ENCODE measurements around the gene ZAP70. TPM values are rescaled to one million over a fixed set of nuclear protein-coding genes. Genes with fewer than 3 reads are reported as not detected.

ZAP70 gene
- total RNA-seq, 1 donor = 137 TPM

- Histone ChIP-seq H3K4me1 (ENCODE audit: insufficient read depth, low read length) (peaks cover 13% of the 10 kb centered on the region), H3K27me3 (ENCODE audit: insufficient read depth, low read length) (no peaks in the 10 kb centered on the region), H3K4me3 (ENCODE audit: low read length) (no peak overlapping the region), H3K9me3 (ENCODE audit: low read depth, low read length) (no peaks in the 10 kb centered on the region)
Observed at GRCh38 chr2:97732436-97733340, 19.3 kb downstream of the ZAP70 start.

DNA sequence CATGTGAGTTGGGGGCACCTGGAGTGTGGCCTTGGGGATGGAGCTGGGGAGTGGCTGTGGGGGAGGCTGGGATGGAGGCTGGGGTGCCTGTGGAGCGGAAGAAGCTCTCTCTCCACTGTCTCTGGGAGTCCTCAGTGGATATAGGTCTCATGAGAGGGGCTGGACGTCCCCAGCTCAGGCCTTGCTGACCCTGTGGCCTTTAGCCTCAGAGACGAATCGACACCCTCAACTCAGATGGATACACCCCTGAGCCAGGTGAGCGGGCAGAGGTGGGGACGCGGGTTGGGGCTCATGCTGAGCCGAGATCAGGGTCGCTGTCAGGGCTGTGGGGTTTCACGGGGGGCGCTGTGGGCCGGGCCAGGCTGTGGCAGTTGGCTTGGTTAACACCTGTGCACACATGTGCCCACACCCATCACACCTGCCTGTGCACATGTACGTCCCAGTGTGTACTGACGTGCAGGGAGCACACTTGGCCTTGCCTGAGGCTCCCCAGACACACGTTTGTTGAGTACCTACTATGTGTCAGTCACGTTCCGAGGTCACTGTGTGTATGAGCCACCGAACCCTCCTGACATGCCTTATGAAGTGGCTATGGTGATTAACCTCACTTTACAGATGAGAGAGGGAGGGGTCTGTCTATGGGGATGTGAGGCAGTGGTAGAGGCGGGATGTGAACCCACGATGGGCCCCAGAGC is 20.1 kb downstream of the ZAP70 start:
- no peaks in the 10 kb centered on the region for H3K9me3 ChIP-seq (ENCODE audit: low read depth, low read length)
- H3K27me3 ChIP-seq (ENCODE audit: insufficient read depth, low read length) = no peaks in the 10 kb centered on the region
- H3K4me3 ChIP-seq (ENCODE audit: low read length) = no peak overlapping the region
- peaks cover 5% of the 10 kb centered on the region for H3K4me1 ChIP-seq (ENCODE audit: insufficient read depth, low read length)

DNA sequence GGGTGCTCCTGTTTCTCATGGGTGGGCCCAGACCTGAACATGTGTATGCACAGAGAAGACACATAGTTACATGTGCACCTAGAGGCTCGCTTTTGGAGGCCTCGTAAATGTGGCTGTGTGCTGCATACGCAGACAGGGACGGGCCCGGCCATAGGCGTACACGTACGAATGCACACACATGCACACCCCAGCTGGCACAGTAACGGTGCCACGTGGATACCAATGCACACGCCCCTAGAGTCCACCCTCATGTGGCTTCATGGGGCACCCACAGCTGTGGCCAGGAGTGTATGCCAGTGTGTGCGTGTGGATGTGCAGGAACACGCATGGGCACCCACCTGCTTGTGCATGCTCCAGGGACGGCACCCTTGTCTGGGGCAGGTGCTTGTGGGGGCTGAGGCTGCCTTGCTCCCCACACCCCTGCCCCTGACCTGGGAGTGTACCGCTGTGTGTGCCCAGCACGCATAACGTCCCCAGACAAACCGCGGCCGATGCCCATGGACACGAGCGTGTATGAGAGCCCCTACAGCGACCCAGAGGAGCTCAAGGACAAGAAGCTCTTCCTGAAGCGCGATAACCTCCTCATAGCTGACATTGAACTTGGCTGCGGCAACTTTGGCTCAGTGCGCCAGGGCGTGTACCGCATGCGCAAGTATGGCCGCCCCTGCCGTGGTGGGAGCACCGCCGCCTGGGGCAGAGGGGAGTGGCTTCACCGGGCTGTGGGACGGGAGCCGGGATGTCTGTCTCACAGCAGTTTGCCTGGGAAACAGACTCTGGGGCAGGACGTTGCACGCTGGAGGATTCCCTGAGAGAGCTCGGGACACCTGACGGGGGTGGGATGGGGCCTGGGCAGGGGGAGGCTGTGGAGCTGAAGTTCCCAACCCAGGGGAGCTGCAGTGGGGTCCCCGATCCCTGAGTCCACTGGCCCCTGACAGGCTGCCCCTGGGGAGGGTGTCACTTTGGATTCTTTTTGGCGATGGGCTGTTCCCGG is 21.0 kb downstream of the ZAP70 start:
- Histone ChIP-seq H3K27me3 (ENCODE audit: insufficient read depth, low read length) (no peaks in the 10 kb centered on the region), H3K4me3 (ENCODE audit: low read length) (no peak overlapping the region), H3K4me1 (ENCODE audit: insufficient read depth, low read length) (peaks cover 5% of the 10 kb centered on the region), H3K9me3 (ENCODE audit: low read depth, low read length) (no peaks in the 10 kb centered on the region)

DNA sequence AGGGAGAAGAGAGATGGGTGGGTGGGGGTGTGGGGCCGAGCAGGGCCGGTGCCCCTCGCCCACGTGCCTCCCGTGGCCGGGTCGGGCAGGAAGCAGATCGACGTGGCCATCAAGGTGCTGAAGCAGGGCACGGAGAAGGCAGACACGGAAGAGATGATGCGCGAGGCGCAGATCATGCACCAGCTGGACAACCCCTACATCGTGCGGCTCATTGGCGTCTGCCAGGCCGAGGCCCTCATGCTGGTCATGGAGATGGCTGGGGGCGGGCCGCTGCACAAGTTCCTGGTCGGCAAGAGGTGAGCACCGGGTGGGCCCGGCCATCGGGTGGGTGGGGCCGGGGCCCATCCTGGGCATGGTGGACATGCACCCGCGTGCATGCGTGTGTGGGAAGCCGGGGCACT is 21.8 kb downstream of the ZAP70 start:
- no peaks in the 10 kb centered on the region for H3K9me3 ChIP-seq (ENCODE audit: low read depth, low read length)
- peaks cover 5% of the 10 kb centered on the region for H3K4me1 ChIP-seq (ENCODE audit: insufficient read depth, low read length)
- H3K27me3 ChIP-seq (ENCODE audit: insufficient read depth, low read length) = no peaks in the 10 kb centered on the region
- no peak overlapping the region for H3K4me3 ChIP-seq (ENCODE audit: low read length)

GRCh38 chr2:97736185-97736584 is 22.8 kb downstream of the ZAP70 start:
- no peaks in the 10 kb centered on the region for H3K27me3 ChIP-seq (ENCODE audit: insufficient read depth, low read length)
- peaks cover 13% of the 10 kb centered on the region for H3K4me1 ChIP-seq (ENCODE audit: insufficient read depth, low read length)
- no peaks in the 10 kb centered on the region for H3K9me3 ChIP-seq (ENCODE audit: low read depth, low read length)
- no peak overlapping the region for H3K4me3 ChIP-seq (ENCODE audit: low read length)

GRCh38 chr2:97736608-97737330 is 23.4 kb downstream of the ZAP70 start:
- Histone ChIP-seq H3K4me1 (ENCODE audit: insufficient read depth, low read length) (peaks cover 19% of the 10 kb centered on the region), H3K9me3 (ENCODE audit: low read depth, low read length) (no peaks in the 10 kb centered on the region), H3K4me3 (ENCODE audit: low read length) (no peak overlapping the region), H3K27me3 (ENCODE audit: insufficient read depth, low read length) (no peaks in the 10 kb centered on the region)

GRCh38 chr2:97737421-97738178 is 24.2 kb downstream of the ZAP70 start:
- Histone ChIP-seq H3K27me3 (ENCODE audit: insufficient read depth, low read length) (no peaks in the 10 kb centered on the region), H3K4me1 (ENCODE audit: insufficient read depth, low read length) (peaks cover 22% of the 10 kb centered on the region), H3K9me3 (ENCODE audit: low read depth, low read length) (no peaks in the 10 kb centered on the region)

DNA sequence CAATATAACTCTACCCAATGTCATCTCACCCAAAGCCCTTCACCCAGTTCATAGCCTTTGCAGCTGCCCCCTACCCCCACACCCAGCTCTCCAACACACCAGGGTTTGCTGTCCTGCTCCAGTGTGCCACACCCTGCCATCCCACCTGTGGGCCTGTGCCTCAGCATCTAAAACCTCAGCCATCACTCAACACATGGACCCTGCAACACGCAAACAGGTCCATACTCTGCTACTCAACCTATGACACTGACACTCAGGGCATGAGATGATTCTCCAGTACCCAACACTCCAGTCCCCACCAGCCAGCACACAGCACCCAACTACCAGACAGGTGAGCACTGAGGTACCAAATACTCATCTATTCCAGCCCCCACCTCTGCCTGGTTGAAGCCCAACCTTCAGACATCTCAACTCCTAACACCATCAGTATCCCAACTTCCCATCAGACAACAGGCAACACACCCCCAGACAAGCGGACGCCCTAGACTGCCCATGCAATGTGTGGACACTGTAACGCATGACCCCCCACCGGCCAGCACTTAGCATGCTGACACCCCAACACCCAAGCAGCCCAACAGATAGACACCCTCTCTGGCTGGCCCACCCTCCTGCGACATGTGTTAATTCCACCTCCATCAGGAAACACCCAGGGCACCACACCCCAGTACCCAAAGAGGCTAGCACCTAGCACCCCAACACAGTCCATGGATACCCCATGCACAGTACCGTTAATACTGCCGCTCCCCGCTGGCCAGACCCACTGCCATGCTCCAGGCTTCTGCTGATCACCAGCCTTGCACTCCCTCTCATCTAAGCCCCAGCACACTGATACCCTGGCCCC is 25.0 kb downstream of the ZAP70 start:
- Histone ChIP-seq H3K9me3 (ENCODE audit: low read depth, low read length) (no peaks in the 10 kb centered on the region), H3K4me1 (ENCODE audit: insufficient read depth, low read length) (peaks cover 27% of the 10 kb centered on the region), H3K4me3 (ENCODE audit: low read length) (no peak overlapping the region), H3K27me3 (ENCODE audit: insufficient read depth, low read length) (no peaks in the 10 kb centered on the region)

More at GRCh38 chr2:97737421-97738178, 24.2 kb downstream of the ZAP70 start:
- no peak overlapping the region for H3K4me3 ChIP-seq (ENCODE audit: low read length)

- peaks cover 34% of the 10 kb centered on the region for H3K4me1 ChIP-seq (ENCODE audit: insufficient read depth, low read length)
Observed at GRCh38 chr2:97739020-97739892, 25.9 kb downstream of the ZAP70 start.

GRCh38 chr2:97739893-97740245 is 26.5 kb downstream of the ZAP70 start:
- H3K4me1 ChIP-seq (ENCODE audit: insufficient read depth, low read length) = peaks cover 37% of the 10 kb centered on the region
- H3K4me3 ChIP-seq (ENCODE audit: low read length) = no peak overlapping the region
- H3K9me3 ChIP-seq (ENCODE audit: low read depth, low read length) = no peaks in the 10 kb centered on the region
- H3K27me3 ChIP-seq (ENCODE audit: insufficient read depth, low read length) = no peaks in the 10 kb centered on the region

More at GRCh38 chr2:97739020-97739892, 25.9 kb downstream of the ZAP70 start:
- Histone ChIP-seq H3K4me3 (ENCODE audit: low read length) (no peak overlapping the region), H3K9me3 (ENCODE audit: low read depth, low read length) (no peaks in the 10 kb centered on the region), H3K27me3 (ENCODE audit: insufficient read depth, low read length) (no peaks in the 10 kb centered on the region)

DNA sequence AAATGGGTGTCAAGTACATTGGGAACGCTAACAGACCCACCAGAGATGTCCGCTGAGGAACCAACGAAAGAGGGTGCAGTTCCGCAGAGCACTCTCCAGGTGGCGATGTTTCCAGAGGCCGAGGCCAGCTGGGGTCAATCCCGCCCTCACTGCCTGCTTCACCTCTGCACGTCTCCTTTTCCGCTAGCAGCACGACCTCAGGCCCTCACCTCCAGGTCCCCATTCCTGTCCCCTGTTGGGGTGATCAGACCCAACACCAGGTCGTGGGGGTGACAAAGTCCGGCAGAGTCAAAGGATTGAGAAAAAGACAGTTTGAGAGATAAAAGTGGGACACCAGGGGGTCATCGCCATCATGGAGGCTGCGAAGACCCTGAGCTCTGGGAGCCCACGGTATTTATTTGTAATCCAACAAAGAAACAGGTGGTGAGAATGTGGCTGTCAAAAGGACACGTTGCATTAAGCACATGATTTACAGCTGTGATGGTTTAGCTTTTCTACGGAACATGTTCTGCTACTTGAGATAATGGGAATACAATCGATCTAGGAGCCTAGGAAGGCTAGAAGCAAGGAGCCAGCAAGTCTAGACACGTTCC is 27.3 kb downstream of the ZAP70 start:
- no peaks in the 10 kb centered on the region for H3K9me3 ChIP-seq (ENCODE audit: low read depth, low read length)
- no peaks in the 10 kb centered on the region for H3K27me3 ChIP-seq (ENCODE audit: insufficient read depth, low read length)
- H3K4me1 ChIP-seq (ENCODE audit: insufficient read depth, low read length) = peaks cover 43% of the 10 kb centered on the region
- H3K4me3 ChIP-seq (ENCODE audit: low read length) = no peak overlapping the region

DNA sequence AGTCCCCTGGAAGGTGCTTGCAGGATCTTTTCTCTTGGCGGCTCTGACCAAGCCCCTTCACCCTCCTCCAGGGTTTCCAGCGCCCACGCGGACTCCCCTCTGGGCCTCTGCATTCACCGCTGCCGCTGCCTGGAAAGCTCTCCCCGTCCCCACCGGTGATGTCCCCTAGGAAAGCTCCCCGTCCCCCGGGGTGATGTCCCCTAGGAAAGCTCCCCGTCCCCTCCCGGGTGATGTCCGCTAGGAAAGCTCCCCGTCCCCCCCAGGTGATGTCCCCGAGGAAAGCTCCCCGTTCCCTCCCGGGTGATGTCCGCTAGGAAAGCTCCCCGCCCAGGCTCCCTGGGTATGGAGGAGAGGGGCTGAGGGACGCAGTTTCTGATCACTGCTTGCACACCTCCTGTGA is 27.9 kb downstream of the ZAP70 start:
- no peaks in the 10 kb centered on the region for H3K27me3 ChIP-seq (ENCODE audit: insufficient read depth, low read length)
- H3K4me1 ChIP-seq (ENCODE audit: insufficient read depth, low read length) = peaks cover 49% of the 10 kb centered on the region
- H3K9me3 ChIP-seq (ENCODE audit: low read depth, low read length) = no peaks in the 10 kb centered on the region
- H3K4me3 ChIP-seq (ENCODE audit: low read length) = no peak overlapping the region
